Tongue (tissue), 2 donors: Measurements from ENCODE around the gene PCDHA12. TPM values are rescaled to one million over a fixed set of nuclear protein-coding genes. Genes with fewer than 3 reads are reported as not detected.
"Not testable (repeated sequence)": the region's sequence is repeated elsewhere in the genome, so short reads cannot be mapped to it uniquely, and the experiment has no call there.

Source experiments
- DNase-seq: peaks from one replicate; pipeline ENCODE4 v3.0.0-alpha.2; 2015
- total RNA-seq: library from RNA; depleted of rRNA; stranded (reverse); fragments of >200 nt; gene quantifications from one replicate; pipeline ENCODE4 v1.2.3, GENCODE V29; 2014

PCDHA12 gene
- 0.10 TPM for total RNA-seq

DNA sequence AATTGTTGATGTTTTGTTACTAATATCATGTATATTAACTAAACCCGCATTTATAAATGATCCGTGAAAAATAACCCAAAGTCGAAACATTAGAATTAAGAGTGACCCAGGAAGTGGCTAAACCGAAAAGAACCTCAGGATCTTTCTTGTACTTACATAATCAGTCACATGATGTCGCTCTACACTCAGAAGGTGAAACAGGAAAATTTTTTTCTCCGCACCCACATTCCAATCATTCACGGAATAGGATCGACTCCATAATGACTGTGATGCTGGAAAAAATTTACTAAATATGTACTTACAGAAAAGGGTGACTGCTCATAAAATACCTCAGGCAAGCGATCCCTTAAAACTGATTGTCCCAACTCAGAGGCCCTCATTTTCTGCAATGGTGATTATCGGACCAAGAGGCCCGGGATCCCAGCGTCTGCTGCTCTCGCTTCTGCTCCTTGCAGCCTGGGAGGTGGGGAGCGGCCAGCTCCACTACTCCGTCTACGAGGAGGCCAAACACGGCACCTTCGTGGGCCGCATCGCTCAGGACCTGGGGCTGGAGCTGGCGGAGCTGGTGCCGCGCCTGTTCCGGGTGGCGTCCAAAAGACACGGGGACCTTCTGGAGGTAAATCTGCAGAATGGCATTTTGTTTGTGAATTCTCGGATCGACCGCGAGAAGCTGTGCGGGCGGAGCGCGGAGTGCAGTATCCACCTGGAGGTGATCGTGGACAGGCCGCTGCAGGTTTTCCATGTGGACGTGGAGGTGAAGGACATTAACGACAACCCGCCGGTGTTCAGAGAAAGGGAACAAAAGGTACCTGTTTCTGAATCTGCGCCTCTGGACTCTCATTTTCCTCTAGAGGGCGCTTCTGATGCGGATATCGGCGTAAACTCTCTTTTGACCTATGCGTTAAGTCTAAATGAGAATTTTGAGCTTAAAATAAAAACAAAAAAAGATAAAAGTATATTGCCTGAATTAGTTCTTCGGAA, at the start of gene PCDHA12:
TSS of gene PCDHA12 (plus strand) at position 224 of the 981 bp plus-strand sequence. CDS start at position 389, 165 bp downstream.
- DNase-seq, result no peak

DNA sequence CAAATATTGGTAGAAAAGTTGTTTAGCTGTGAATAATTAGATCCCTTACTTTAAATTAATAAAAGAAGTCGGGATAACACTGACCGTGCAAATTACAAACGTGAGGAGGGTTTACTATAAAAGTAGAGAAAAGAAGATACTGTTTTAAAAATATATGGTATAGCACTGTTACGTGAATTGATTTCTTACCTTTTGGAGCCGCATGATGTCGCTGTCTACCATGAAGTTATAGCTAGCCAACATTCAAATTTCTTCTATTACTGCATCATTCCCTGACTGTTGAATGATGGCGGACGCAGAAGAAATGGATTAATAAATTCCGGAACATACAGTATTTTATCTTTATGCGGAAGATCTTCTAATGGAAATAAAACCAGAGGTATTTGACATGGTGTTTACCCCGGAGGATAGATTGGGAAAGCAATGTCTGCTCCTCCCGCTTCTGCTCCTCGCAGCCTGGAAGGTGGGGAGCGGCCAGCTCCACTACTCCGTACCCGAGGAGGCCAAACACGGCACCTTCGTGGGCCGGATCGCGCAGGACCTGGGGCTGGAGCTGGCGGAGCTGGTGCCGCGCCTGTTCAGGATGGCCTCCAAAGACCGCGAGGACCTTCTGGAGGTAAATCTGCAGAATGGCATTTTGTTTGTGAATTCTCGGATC, 47.3 kb upstream of the PCDHA12 start, which contains the start of gene PCDHA6:
TSS of gene PCDHA6 (plus strand) at position 257 of the 658 bp plus-strand sequence. CDS start at position 389, 132 bp downstream.
- DNase-seq, result peak; percentile 1

- no peak for DNase-seq
Measured at GRCh38 chr5:140828362-140828737, 46.8 kb upstream of the PCDHA12 start.

DNA sequence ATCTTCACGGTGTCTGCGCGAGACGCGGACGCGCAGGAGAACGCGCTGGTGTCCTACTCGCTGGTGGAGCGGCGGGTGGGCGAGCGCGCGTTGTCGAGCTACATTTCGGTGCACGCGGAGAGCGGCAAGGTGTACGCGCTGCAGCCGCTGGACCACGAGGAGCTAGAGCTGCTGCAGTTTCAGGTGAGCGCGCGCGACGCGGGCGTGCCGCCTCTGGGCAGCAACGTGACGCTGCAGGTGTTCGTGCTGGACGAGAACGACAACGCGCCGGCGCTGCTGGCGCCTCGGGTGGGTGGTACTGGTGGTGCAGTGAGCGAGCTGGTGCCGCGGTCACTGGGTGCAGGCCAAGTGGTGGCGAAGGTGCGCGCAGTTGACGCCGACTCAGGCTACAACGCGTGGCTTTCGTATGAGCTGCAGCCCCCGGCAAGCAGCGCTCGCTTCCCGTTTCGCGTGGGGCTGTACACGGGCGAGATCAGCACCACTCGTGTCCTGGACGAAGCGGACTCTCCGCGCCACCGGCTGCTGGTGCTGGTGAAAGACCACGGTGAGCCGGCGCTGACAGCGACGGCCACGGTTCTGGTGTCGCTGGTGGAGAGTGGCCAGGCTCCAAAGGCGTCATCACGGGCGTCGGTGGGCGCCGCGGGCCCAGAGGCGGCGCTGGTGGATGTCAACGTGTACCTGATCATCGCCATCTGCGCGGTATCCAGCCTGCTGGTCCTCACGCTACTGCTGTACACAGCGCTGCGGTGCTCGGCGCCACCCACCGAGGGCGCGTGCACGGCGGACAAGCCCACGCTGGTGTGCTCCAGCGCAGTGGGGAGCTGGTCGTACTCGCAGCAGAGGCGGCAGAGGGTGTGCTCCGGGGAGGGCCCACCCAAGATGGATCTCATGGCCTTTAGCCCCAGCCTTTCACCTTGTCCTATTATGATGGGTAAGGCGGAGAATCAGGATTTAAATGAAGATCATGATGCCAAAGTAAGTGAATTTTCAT, 45.3 kb upstream of the PCDHA12 start:
- not testable (repeated sequence) for DNase-seq

- DNase-seq, result peak; percentile 6
Measured at GRCh38 chr5:140833993-140834392, 41.1 kb upstream of the PCDHA12 start, which contains the start of gene PCDHA7. TSS of gene PCDHA7 (plus strand) at chr5:140834269. CDS start at chr5:140834384, 115 bp downstream.

GRCh38 chr5:140834439-140835008, 40.6 kb upstream of the PCDHA12 start:
- DNase-seq, result not testable (repeated sequence)

DNA sequence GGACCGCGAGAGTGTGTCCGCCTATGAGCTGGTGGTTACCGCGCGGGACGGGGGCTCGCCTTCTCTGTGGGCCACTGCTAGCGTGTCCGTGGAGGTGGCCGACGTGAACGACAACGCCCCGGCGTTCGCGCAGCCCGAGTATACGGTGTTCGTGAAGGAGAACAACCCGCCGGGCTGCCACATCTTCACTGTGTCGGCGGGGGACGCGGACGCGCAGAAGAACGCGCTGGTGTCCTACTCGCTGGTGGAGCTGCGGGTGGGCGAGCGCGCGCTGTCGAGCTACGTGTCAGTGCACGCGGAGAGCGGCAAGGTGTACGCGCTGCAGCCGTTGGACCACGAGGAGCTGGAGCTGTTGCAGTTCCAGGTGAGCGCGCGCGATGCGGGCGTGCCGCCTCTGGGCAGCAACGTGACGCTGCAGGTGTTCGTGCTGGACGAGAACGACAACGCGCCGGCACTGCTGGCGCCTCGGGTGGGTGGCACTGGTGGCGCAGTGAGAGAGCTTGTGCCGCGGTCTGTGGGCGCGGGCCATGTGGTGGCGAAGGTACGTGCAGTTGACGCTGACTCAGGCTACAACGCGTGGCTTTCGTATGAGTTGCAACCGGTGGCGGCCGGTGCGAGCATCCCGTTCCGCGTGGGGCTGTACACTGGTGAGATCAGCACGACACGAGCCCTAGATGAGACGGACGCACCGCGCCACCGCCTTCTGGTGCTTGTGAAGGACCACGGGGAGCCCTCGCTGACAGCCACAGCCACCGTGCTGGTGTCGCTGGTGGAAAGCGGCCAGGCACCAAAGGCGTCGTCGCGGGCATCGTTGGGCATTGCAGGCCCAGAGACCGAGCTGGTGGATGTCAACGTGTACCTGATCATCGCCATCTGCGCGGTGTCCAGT, 39.2 kb upstream of the PCDHA12 start:
- no peak for DNase-seq

DNA sequence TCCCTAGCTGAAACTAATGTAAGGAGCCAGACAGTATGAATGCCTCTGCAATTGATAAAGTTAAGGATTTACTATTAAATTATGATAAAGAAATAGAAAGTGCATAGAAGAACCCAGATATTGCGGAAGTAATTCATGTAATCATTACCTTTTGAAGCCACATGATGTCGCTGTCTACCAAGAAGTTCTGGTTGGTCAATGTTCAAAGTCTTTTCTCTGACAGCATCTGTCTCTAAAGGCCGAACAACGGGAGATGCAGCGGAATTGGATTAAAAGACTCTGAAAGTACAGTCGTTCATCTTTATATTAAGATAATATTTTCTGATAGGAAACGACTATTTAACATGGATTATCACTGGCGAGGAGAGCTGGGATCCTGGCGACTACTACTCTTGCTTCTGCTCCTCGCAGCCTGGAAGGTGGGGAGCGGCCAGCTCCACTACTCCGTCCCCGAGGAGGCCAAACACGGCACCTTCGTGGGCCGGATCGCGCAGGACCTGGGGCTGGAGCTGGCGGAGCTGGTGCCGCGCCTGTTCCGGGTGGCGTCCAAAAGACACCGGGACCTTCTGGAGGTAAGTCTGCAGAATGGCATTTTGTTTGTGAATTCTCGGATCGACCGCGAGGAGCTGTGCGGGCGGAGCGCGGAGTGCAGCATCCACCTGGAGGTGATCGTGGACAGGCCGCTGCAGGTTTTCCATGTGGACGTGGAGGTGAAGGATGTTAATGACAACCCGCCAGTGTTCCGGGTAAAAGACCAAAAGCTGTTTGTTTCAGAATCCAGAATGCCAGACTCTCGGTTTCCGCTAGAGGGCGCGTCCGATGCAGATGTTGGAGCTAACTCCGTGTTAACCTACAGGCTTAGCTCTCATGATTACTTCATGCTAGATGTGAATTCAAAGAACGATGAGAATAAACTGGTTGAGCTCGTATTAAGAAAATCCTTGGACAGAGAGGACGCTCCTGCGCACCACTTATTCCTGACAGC, 33.8 kb upstream of the PCDHA12 start, which contains the start of gene PCDHA8:
TSS of gene PCDHA8 (plus strand) at position 210 of the 985 bp plus-strand sequence. CDS start at position 345, 135 bp downstream.
- DNase-seq, result peak; percentile 1

- DNase-seq, result no peak
Measured at GRCh38 chr5:140842798-140843733, 32.0 kb upstream of the PCDHA12 start.

- not testable (repeated sequence) for DNase-seq
Measured at GRCh38 chr5:140848139-140849102, 26.7 kb upstream of the PCDHA12 start, which contains the start of gene PCDHA9. TSS of gene PCDHA9 (plus strand) at chr5:140848382. CDS start at chr5:140848496, 114 bp downstream.

DNA sequence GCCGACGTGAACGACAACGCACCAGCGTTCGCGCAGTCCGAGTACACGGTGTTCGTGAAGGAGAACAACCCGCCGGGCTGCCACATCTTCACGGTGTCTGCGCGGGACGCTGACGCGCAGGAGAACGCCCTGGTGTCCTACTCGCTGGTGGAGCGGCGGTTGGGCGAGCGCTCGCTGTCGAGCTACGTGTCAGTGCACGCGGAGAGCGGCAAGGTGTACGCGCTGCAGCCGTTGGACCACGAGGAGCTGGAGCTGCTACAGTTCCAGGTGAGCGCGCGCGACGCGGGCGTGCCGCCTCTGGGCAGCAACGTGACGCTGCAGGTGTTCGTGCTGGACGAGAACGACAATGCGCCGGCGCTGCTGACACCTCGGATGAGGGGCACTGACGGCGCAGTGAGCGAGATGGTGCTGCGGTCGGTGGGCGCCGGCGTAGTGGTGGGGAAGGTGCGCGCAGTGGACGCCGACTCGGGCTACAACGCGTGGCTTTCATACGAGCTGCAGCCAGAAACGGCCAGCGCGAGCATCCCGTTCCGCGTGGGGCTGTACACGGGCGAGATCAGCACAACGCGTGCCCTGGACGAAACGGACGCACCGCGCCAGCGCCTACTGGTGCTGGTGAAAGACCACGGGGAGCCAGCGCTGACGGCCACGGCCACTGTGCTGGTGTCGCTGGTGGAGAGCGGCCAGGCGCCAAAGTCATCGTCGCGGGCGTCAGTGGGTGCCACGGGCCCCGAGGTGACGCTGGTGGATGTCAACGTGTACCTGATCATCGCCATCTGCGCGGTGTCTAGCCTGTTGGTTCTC, 25.1 kb upstream of the PCDHA12 start:
- not testable (repeated sequence) for DNase-seq

DNA sequence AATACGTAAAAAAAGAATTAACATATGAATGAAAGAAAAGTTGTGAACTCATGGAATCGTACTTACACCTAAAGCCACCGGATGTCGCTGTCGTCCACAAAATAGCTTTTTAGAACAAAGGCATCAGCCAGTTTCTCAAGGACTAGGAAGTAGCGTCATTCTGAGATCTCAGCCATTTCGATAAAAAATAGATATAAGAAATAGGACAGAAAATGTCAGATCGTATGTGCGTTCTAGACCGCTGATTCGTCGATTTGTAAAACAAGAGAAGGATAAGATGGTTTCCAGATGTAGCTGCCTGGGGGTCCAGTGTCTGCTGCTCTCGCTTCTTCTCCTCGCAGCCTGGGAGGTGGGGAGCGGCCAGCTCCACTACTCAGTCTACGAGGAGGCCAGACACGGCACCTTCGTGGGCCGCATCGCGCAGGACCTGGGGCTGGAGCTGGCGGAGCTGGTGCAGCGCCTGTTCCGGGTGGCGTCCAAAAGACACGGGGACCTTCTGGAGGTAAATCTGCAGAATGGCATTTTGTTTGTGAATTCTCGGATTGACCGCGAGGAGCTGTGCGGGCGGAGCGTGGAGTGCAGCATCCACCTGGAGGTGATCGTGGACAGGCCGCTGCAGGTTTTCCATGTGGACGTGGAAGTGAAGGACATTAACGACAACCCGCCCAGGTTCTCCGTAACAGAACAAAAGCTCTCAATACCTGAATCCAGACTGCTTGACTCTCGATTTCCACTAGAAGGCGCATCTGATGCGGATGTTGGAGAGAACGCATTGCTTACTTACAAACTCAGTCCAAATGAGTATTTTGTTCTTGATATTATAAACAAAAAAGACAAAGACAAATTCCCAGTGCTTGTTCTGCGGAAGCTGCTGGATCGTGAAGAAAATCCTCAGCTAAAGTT, 19.1 kb upstream of the PCDHA12 start, which contains the start of gene PCDHA10:
TSS of gene PCDHA10 (plus strand) at position 126 of the 903 bp plus-strand sequence. CDS start at position 278, 152 bp downstream.
- peak; percentile 24 for DNase-seq

GRCh38 chr5:140857177-140857986, 17.7 kb upstream of the PCDHA12 start:
- no peak for DNase-seq
